ENCODE data around the gene TCAIM. TPM values are rescaled to one million over a fixed set of nuclear protein-coding genes. Genes with fewer than 3 reads are reported as not detected.
"Not testable (repeated sequence)": the region's sequence is repeated elsewhere in the genome, so short reads cannot be mapped to it uniquely, and the experiment has no call there.

Gene TCAIM
- total RNA-seq, 4 donors from 2014 or later, result 26.2 to 33.3 (median 27.7) TPM

GRCh38 chr3:44412365-44412764 lies 73.8 kb downstream of the TCAIM start:
- 81 to 86% methylated on average over 10 of the region's 10 CpGs for WGBS, 2 donors
- Histone ChIP-seq H3K4me1 (no peaks in the 10 kb centered on the region), H3K27ac (no peak overlapping the region), H3K27me3 (no peaks in the 10 kb centered on the region), H3K9me3 (no peaks in the 10 kb centered on the region), H3K36me3 (no peaks in the 10 kb centered on the region), H3K4me3 (replicated peaks in 1 of 3) (no peak overlapping the region)
- no peak for DNase-seq
- TF ChIP-seq CTCF (IDR thresholded peaks at IDR 0.05) (no peak), POLR2A (IDR thresholded peaks at IDR 0.05) (no peak)
- intact Hi-C loops (cut with DNase I), result no loop called here

GRCh38 chr3:44414517-44415090 lies 76.0 kb downstream of the TCAIM start:
- Histone ChIP-seq H3K27ac (no peak overlapping the region), H3K27me3 (no peaks in the 10 kb centered on the region), H3K36me3 (no peaks in the 10 kb centered on the region), H3K4me1 (no peaks in the 10 kb centered on the region), H3K9me3 (no peaks in the 10 kb centered on the region), H3K4me3 (replicated peaks in 1 of 3) (no peak overlapping the region)
- TF ChIP-seq CTCF (IDR thresholded peaks at IDR 0.05), result no peak
- TF ChIP-seq POLR2A (IDR thresholded peaks at IDR 0.05), result no peak
- no peak for DNase-seq
- intact Hi-C loops (cut with DNase I), result no loop called here
- WGBS, 2 donors, result 86 to 88% methylated on average over 8 to 9 of the region's 11 CpGs

GRCh38 chr3:44415421-44415820 lies 76.9 kb downstream of the TCAIM start:
- WGBS, 2 donors, result 90 to 92% methylated on average over 6 to 11 of the region's 11 CpGs
- DNase-seq, result no peak
- Histone ChIP-seq H3K36me3 (no peaks in the 10 kb centered on the region), H3K27ac (no peak overlapping the region), H3K9me3 (no peaks in the 10 kb centered on the region), H3K4me1 (no peaks in the 10 kb centered on the region), H3K4me3 (replicated peaks in 1 of 3) (no peak overlapping the region), H3K27me3 (no peaks in the 10 kb centered on the region)
- intact Hi-C loops (cut with DNase I), result no loop called here
- no peak for TF ChIP-seq CTCF (IDR thresholded peaks at IDR 0.05)
- TF ChIP-seq POLR2A (IDR thresholded peaks at IDR 0.05), result no peak

GRCh38 chr3:44416031-44417030 lies 77.8 kb downstream of the TCAIM start:
- no peaks in the 10 kb centered on the region for H3K4me1 ChIP-seq
- no peak overlapping the region for H3K27ac ChIP-seq
- H3K9me3 ChIP-seq, result no peaks in the 10 kb centered on the region
- no peak for TF ChIP-seq POLR2A (IDR thresholded peaks at IDR 0.05)
- TF ChIP-seq CTCF (IDR thresholded peaks at IDR 0.05), result no peak
- DNase-seq, result no peak
- no peaks in the 10 kb centered on the region for H3K36me3 ChIP-seq
- intact Hi-C loops (cut with DNase I), result no loop called here
- H3K27me3 ChIP-seq, result no peaks in the 10 kb centered on the region
- H3K4me3 ChIP-seq (replicated peaks in 1 of 3), result no peak overlapping the region
- WGBS, 2 donors, result 89 to 95% methylated on average over 8 to 11 of the region's 11 CpGs

GRCh38 chr3:44418118-44418517 lies 79.6 kb downstream of the TCAIM start:
- DNase-seq; H3K27me3 ChIP-seq; H3K9me3 ChIP-seq; H3K4me3 ChIP-seq (replicated peaks in 1 of 3); H3K27ac ChIP-seq; intact Hi-C loops (cut with DNase I); H3K36me3 ChIP-seq; H3K4me1 ChIP-seq: not testable (repeated sequence)
- 90 to 96% methylated on average over 4 of the region's 4 CpGs for WGBS, 2 donors

Data from thyroid gland (tissue), 4 donors.